GM19397 (cell line): Measurements from ENCODE around the gene SQOR.
A peak's percentile ranks its signal among the peaks of the same experiment; 100 is the strongest.

ENCODE experiments used
- ATAC-seq: cut with Tn5 transposase; IDR thresholded peaks from one replicate; pipeline ENCODE4 v1.9.1; 2021; ENCODE audit warnings: mild to moderate bottlenecking, moderate library complexity; ENCODE audit not compliant: unreplicated experiment

The SQOR gene

GRCh38 chr15:45704329-45705249 lies 69.8 kb downstream of the SQOR start:
- ATAC-seq = peak; percentile 5

- peak; percentile 79 for ATAC-seq
Measured at GRCh38 chr15:45705510-45706473, 71.0 kb downstream of the SQOR start.

GRCh38 chr15:45710657-45711056 lies 75.8 kb downstream of the SQOR start:
- no peak for ATAC-seq

GRCh38 chr15:45714590-45715488 lies 80.0 kb downstream of the SQOR start:
- ATAC-seq = peak; percentile 66

- ATAC-seq = no peak
Measured at GRCh38 chr15:45715528-45715927, 80.7 kb downstream of the SQOR start.

GRCh38 chr15:45719490-45719889 lies 84.7 kb downstream of the SQOR start:
- no peak for ATAC-seq

- no peak for ATAC-seq
Measured at GRCh38 chr15:45720183-45720582, 85.4 kb downstream of the SQOR start.

- no peak for ATAC-seq
Measured at GRCh38 chr15:45728641-45729040, 93.8 kb downstream of the SQOR start.

GRCh38 chr15:45729141-45729540 lies 94.3 kb downstream of the SQOR start:
- no peak for ATAC-seq

GRCh38 chr15:45731343-45731742 lies 96.5 kb downstream of the SQOR start:
- no peak for ATAC-seq

- ATAC-seq = no peak
Measured at GRCh38 chr15:45732662-45733061, 97.8 kb downstream of the SQOR start.

GRCh38 chr15:45734260-45734711 lies 99.5 kb downstream of the SQOR start:
- ATAC-seq = no peak
